Measurements from ENCODE around the gene CCDC18.
"Not testable (repeated sequence)": the region's sequence is repeated elsewhere in the genome, so short reads cannot be mapped to it uniquely, and the experiment has no call there.

The CCDC18 gene

GRCh38 chr1:93180723-93181613 is at the start of gene CCDC18:
CCDC18 (plus strand) TSS chr1:93180724; CDS start chr1:93183362, 2,638 bp downstream.
- peak; percentile 85 for DNase-seq

GRCh38 chr1:93132638-93133037 is 47.9 kb upstream of the CCDC18 start:
- DNase-seq = no peak

GRCh38 chr1:93136445-93136844 is 44.1 kb upstream of the CCDC18 start:
- no peak for DNase-seq

GRCh38 chr1:93137604-93138292 is 42.8 kb upstream of the CCDC18 start:
- no peak for DNase-seq

- DNase-seq = no peak
Observed at GRCh38 chr1:93140106-93140505, 40.4 kb upstream of the CCDC18 start.

- DNase-seq = no peak
Observed at GRCh38 chr1:93142161-93142560, 38.4 kb upstream of the CCDC18 start.

GRCh38 chr1:93143136-93143535 is 37.4 kb upstream of the CCDC18 start:
- peak; percentile 27 for DNase-seq

GRCh38 chr1:93143769-93144168 is 36.8 kb upstream of the CCDC18 start:
- no peak for DNase-seq

- no peak for DNase-seq
Observed at GRCh38 chr1:93148001-93148400, 32.5 kb upstream of the CCDC18 start.

GRCh38 chr1:93150729-93151128 is 29.8 kb upstream of the CCDC18 start:
- no peak for DNase-seq

- DNase-seq = no peak
Observed at GRCh38 chr1:93151474-93151873, 29.1 kb upstream of the CCDC18 start.

GRCh38 chr1:93152835-93153234 is 27.7 kb upstream of the CCDC18 start:
- DNase-seq = no peak

GRCh38 chr1:93154898-93155297 is 25.6 kb upstream of the CCDC18 start:
- DNase-seq = no peak

- DNase-seq = peak; percentile 29
Observed at GRCh38 chr1:93155335-93155734, 25.2 kb upstream of the CCDC18 start.

- DNase-seq = peak; percentile 58
Observed at GRCh38 chr1:93159337-93159736, 21.2 kb upstream of the CCDC18 start.

GRCh38 chr1:93163314-93163713 is 17.2 kb upstream of the CCDC18 start:
- DNase-seq = not testable (repeated sequence)

- no peak for DNase-seq
Observed at GRCh38 chr1:93164816-93165215, 15.7 kb upstream of the CCDC18 start.

- not testable (repeated sequence) for DNase-seq
Observed at GRCh38 chr1:93165895-93166294, 14.6 kb upstream of the CCDC18 start.

- no peak for DNase-seq
Observed at GRCh38 chr1:93167006-93167405, 13.5 kb upstream of the CCDC18 start.

GRCh38 chr1:93170141-93170678 is 10.3 kb upstream of the CCDC18 start:
- DNase-seq = not testable (repeated sequence)

GRCh38 chr1:93171549-93172034 is 8.9 kb upstream of the CCDC18 start:
- DNase-seq = no peak

- no peak for DNase-seq
Observed at GRCh38 chr1:93172778-93173177, 7.7 kb upstream of the CCDC18 start.

GRCh38 chr1:93174638-93175037 is 5.9 kb upstream of the CCDC18 start:
- not testable (repeated sequence) for DNase-seq

- DNase-seq = peak; percentile 39
Observed at GRCh38 chr1:93177991-93178390, 2.5 kb upstream of the CCDC18 start.

All from OCI-M1 (cell line).